SW480 (cell line): ENCODE measurements around the gene SPPL3.
"Not testable (repeated sequence)": the region's sequence is repeated elsewhere in the genome, so short reads cannot be mapped to it uniquely, and the experiment has no call there.

Experiments
- DNase-seq: peaks from one replicate; pipeline ENCODE4 v3.0.0-alpha.2; 2016; ENCODE audit warnings: low spot score

Gene SPPL3

GRCh38 chr12:120904197-120904773 is at the start of gene SPPL3:
Gene SPPL3 (minus strand): TSS chr12:120904358. CDS start chr12:120903867, 491 bp downstream.
- peak; percentile 73 for DNase-seq

GRCh38 chr12:120950807-120951206 is 46.6 kb upstream of the SPPL3 start:
- no peak for DNase-seq

- not testable (repeated sequence) for DNase-seq
Measured at GRCh38 chr12:120950260-120950799, 46.2 kb upstream of the SPPL3 start.

- not testable (repeated sequence) for DNase-seq
Measured at GRCh38 chr12:120945516-120945915, 41.4 kb upstream of the SPPL3 start.

GRCh38 chr12:120944645-120945217 is 40.6 kb upstream of the SPPL3 start:
- DNase-seq = peak; percentile 44

GRCh38 chr12:120943482-120943881 is 39.3 kb upstream of the SPPL3 start:
- DNase-seq = no peak

GRCh38 chr12:120941846-120942405 is 37.8 kb upstream of the SPPL3 start:
- DNase-seq = no peak

- no peak for DNase-seq
Measured at GRCh38 chr12:120941412-120941811, 37.3 kb upstream of the SPPL3 start.

GRCh38 chr12:120940799-120941198 is 36.6 kb upstream of the SPPL3 start:
- DNase-seq = no peak

GRCh38 chr12:120940006-120940405 is 35.8 kb upstream of the SPPL3 start:
- DNase-seq = no peak

- DNase-seq = no peak
Measured at GRCh38 chr12:120939523-120939922, 35.4 kb upstream of the SPPL3 start.

GRCh38 chr12:120938496-120938895 is 34.3 kb upstream of the SPPL3 start:
- DNase-seq = no peak

GRCh38 chr12:120936197-120936596 is 32.0 kb upstream of the SPPL3 start:
- DNase-seq = no peak

- no peak for DNase-seq
Measured at GRCh38 chr12:120933786-120934185, 29.6 kb upstream of the SPPL3 start.

GRCh38 chr12:120932956-120933526 is 28.9 kb upstream of the SPPL3 start:
- DNase-seq = no peak

GRCh38 chr12:120932058-120932457 is 27.9 kb upstream of the SPPL3 start:
- DNase-seq = no peak

GRCh38 chr12:120930032-120930431 is 25.9 kb upstream of the SPPL3 start:
- no peak for DNase-seq

- DNase-seq = no peak
Measured at GRCh38 chr12:120928864-120929652, 24.9 kb upstream of the SPPL3 start.

- DNase-seq = peak; percentile 68
Measured at GRCh38 chr12:120925740-120926563, 21.8 kb upstream of the SPPL3 start.

GRCh38 chr12:120922279-120922678 is 18.1 kb upstream of the SPPL3 start:
- DNase-seq = no peak

- DNase-seq = no peak
Measured at GRCh38 chr12:120921637-120922036, 17.5 kb upstream of the SPPL3 start.
